ENCODE measurements around the gene ABHD12B.
A peak's percentile ranks its signal among the peaks of the same experiment; 100 is the strongest.

ABHD12B gene

DNA sequence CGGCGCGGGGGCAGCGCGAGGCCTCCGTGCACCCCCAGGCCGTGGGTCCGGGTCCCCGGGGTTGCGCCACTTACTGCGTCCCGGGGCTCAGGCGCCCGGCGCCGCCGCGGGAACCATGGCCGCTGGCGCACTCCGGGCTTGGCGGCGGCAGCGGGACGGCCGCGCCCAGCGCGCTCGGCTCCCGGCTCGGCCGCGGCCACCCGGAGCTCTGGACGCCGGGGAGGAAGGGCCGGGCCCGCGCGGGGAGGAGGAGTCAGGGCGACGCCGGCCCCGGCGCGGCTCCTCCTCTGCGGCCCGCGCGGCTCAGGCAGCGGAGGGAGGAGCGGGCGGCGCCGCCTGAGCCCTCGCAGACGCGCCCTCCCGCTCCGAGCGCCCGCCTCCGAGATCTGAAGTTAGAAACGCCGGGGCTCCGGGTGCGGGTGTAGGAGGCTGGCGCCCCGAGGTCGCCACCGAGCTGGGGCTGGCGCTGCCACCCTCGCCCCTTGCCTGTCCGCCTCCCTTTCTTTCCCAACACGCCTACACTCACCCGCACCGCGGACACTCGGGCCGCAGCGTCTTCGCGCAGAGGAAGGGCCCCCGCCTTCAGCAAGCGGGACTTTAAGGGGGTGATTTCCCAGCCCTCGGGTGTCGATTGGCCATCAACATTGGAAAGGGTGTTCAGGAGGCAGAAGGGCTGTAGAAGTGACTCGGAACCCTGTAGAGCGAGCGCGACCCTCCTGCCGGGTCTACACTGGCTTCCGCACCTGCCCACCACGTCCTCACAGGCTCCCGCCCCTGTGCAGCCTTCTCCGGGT lies 40.7 kb upstream of the ABHD12B start, which contains the start of gene NIN:
Gene NIN (minus strand): TSS at position 231 of the 794 bp plus-strand sequence. CDS start 9,106 bp downstream, outside the sequence.
- H3K27me3 ChIP-seq (ENCODE audit: control insufficient read depth, insufficient read depth, low read length), result peaks cover 81% of the 10 kb centered on the region
- peaks cover 28% of the 10 kb centered on the region for H3K4me1 ChIP-seq (ENCODE audit: control insufficient read depth, insufficient read depth, low read length)
- H3K36me3 ChIP-seq (ENCODE audit: control insufficient read depth, insufficient read depth, low read length), result no peaks in the 10 kb centered on the region
- H3K9me3 ChIP-seq (ENCODE audit: control insufficient read depth, insufficient read depth, low read length), result no peaks in the 10 kb centered on the region
- peak within 1 kb of the TSS; percentile 60; the same call in 1 of the 2 replicates for H3K9ac ChIP-seq (ENCODE audit: low read depth, low read length)
- H3K4me3 ChIP-seq (ENCODE audit: low read depth, low read length), result peak within 1 kb of the TSS; percentile 76
- peak within 1 kb of the TSS; percentile 79 for H3K27ac ChIP-seq (ENCODE audit: low read depth, low read length)

GRCh38 chr14:50831726-50832168 lies 40.1 kb upstream of the ABHD12B start:
- peaks cover 28% of the 10 kb centered on the region for H3K4me1 ChIP-seq (ENCODE audit: control insufficient read depth, insufficient read depth, low read length)
- peak overlapping the region; percentile 76 for H3K4me3 ChIP-seq (ENCODE audit: low read depth, low read length)
- H3K27ac ChIP-seq (ENCODE audit: low read depth, low read length), result no peak overlapping the region
- H3K9me3 ChIP-seq (ENCODE audit: control insufficient read depth, insufficient read depth, low read length), result no peaks in the 10 kb centered on the region
- 0 out of 2 replicates have a peak overlapping the region, but pooled peaks have one; percentile 6 for H3K9ac ChIP-seq (ENCODE audit: low read depth, low read length)
- H3K27me3 ChIP-seq (ENCODE audit: control insufficient read depth, insufficient read depth, low read length), result peaks cover 75% of the 10 kb centered on the region
- no peaks in the 10 kb centered on the region for H3K36me3 ChIP-seq (ENCODE audit: control insufficient read depth, insufficient read depth, low read length)

DNA sequence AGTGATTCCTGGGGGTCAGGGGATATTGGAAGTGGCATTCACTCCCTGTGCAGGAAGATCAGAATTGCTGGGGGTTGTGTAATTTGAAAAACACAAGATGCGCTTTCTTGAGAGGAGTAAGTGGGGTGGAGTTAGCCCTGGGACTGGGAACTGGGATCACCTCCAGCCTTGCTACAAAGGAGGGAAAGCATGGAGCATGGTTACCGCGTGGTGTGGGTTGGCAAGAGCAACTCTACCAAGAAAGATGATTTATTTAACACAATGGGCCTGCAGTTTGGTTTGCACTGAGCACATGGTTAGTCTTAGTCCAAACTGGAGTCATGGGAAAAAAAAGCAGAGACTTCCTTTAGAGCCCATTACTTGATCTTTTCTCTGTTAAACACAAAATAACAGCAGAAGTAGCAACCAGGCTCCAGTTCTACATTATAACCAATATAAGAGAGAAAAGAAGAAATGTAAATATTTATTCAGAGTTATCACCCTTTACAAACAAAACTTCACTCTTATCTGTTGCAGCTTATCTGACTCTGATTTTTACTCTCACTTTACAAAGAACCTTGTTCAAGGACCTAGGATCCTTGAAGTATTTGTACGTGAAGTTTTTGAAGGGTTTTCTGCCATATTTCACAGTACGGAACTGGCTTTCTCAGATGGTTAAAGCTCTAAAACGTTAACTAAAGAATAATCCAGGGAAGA lies 38.8 kb upstream of the ABHD12B start:
- H3K9ac ChIP-seq (ENCODE audit: low read depth, low read length), result no peak overlapping the region

GRCh38 chr14:50834802-50835276 lies 37.0 kb upstream of the ABHD12B start:
- Histone ChIP-seq H3K9me3 (ENCODE audit: control insufficient read depth, insufficient read depth, low read length) (no peaks in the 10 kb centered on the region), H3K27ac (ENCODE audit: low read depth, low read length) (no peak overlapping the region), H3K4me1 (ENCODE audit: control insufficient read depth, insufficient read depth, low read length) (peaks cover 12% of the 10 kb centered on the region)

More for the DNA sequence above, 38.8 kb upstream of the ABHD12B start:
- peaks cover 28% of the 10 kb centered on the region for H3K4me1 ChIP-seq (ENCODE audit: control insufficient read depth, insufficient read depth, low read length)
- peaks cover 62% of the 10 kb centered on the region for H3K27me3 ChIP-seq (ENCODE audit: control insufficient read depth, insufficient read depth, low read length)
- H3K27ac ChIP-seq (ENCODE audit: low read depth, low read length), result no peak overlapping the region
- no peak overlapping the region for H3K4me3 ChIP-seq (ENCODE audit: low read depth, low read length)
- no peaks in the 10 kb centered on the region for H3K9me3 ChIP-seq (ENCODE audit: control insufficient read depth, insufficient read depth, low read length)
- no peaks in the 10 kb centered on the region for H3K36me3 ChIP-seq (ENCODE audit: control insufficient read depth, insufficient read depth, low read length)

DNA sequence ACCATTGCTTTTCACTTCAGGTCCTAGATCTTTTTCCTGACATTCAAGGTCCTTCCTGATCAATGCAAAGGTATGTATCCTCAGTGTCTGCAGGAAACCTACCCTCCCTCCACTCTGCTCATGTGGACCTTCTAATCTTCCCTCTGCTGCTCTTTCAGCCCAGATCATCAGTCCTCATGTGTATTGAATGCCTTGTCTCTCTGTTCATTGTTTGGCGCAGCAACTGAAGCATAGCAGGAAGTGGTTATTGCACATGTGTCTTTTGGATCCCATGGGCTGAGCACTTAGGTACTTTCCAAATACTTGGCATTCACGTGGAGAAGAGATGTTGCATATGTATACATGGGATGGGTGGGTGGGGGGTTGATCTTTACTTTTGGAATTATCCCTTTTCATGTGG lies 36.6 kb upstream of the ABHD12B start:
- Histone ChIP-seq H3K36me3 (ENCODE audit: control insufficient read depth, insufficient read depth, low read length) (no peaks in the 10 kb centered on the region), H3K9ac (ENCODE audit: low read depth, low read length) (no peak overlapping the region), H3K27me3 (ENCODE audit: control insufficient read depth, insufficient read depth, low read length) (peaks cover 42% of the 10 kb centered on the region), H3K9me3 (ENCODE audit: control insufficient read depth, insufficient read depth, low read length) (no peaks in the 10 kb centered on the region), H3K27ac (ENCODE audit: low read depth, low read length) (no peak overlapping the region), H3K4me3 (ENCODE audit: low read depth, low read length) (no peak overlapping the region), H3K4me1 (ENCODE audit: control insufficient read depth, insufficient read depth, low read length) (peaks cover 12% of the 10 kb centered on the region)

More at GRCh38 chr14:50834802-50835276, 37.0 kb upstream of the ABHD12B start:
- Histone ChIP-seq H3K36me3 (ENCODE audit: control insufficient read depth, insufficient read depth, low read length) (no peaks in the 10 kb centered on the region), H3K4me3 (ENCODE audit: low read depth, low read length) (no peak overlapping the region), H3K9ac (ENCODE audit: low read depth, low read length) (no peak overlapping the region), H3K27me3 (ENCODE audit: control insufficient read depth, insufficient read depth, low read length) (peaks cover 45% of the 10 kb centered on the region)

DNA sequence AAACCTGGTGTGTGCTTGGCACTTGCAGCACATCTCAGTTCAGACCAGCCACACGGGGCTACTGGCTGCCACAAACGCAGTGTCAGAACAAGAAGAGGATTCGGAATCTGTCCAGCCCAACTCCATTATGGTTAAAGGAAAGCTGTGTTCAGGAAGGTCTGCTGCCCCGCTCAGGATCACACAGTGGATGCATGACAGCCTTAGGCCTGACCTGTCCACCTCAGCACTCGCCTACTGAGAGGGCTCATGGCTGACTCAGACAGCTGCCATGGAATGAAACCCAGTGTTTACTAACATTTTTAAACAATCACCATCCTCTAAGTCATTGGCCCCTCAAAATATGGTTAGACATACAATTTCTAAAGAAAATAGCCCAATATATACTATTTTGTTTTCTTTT lies 35.3 kb upstream of the ABHD12B start:
- H3K36me3 ChIP-seq (ENCODE audit: control insufficient read depth, insufficient read depth, low read length), result no peaks in the 10 kb centered on the region
- no peak overlapping the region for H3K27ac ChIP-seq (ENCODE audit: low read depth, low read length)
- H3K27me3 ChIP-seq (ENCODE audit: control insufficient read depth, insufficient read depth, low read length), result peaks cover 39% of the 10 kb centered on the region
- H3K9ac ChIP-seq (ENCODE audit: low read depth, low read length), result no peak overlapping the region
- no peak overlapping the region for H3K4me3 ChIP-seq (ENCODE audit: low read depth, low read length)
- H3K4me1 ChIP-seq (ENCODE audit: control insufficient read depth, insufficient read depth, low read length), result peaks cover 11% of the 10 kb centered on the region
- no peaks in the 10 kb centered on the region for H3K9me3 ChIP-seq (ENCODE audit: control insufficient read depth, insufficient read depth, low read length)

DNA sequence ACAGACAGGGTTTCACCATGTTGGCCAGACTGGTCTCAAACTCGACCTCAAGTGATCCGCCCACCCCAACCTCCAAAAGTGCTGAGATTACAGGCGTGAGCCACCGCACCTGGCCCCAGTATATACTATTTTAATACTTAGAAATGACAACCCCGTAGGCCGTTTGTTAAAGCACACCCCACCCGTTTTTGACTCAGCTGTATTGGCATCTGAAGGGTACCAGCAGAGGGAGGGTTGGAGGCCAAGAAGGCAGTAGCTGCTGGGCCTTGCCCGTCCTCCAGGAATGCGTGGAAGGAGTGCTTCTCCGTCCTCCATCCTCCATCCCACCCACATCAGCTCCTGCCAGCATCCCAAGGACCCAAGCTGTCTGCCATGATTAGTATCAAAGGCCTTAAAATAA lies 34.6 kb upstream of the ABHD12B start:
- peaks cover 31% of the 10 kb centered on the region for H3K27me3 ChIP-seq (ENCODE audit: control insufficient read depth, insufficient read depth, low read length)
- H3K36me3 ChIP-seq (ENCODE audit: control insufficient read depth, insufficient read depth, low read length), result no peaks in the 10 kb centered on the region
- H3K9ac ChIP-seq (ENCODE audit: low read depth, low read length), result no peak overlapping the region
- H3K4me1 ChIP-seq (ENCODE audit: control insufficient read depth, insufficient read depth, low read length), result peaks cover 4% of the 10 kb centered on the region; the same call in 1 of the 2 replicates
- H3K9me3 ChIP-seq (ENCODE audit: control insufficient read depth, insufficient read depth, low read length), result no peaks in the 10 kb centered on the region
- no peak overlapping the region for H3K4me3 ChIP-seq (ENCODE audit: low read depth, low read length)
- H3K27ac ChIP-seq (ENCODE audit: low read depth, low read length), result no peak overlapping the region

DNA sequence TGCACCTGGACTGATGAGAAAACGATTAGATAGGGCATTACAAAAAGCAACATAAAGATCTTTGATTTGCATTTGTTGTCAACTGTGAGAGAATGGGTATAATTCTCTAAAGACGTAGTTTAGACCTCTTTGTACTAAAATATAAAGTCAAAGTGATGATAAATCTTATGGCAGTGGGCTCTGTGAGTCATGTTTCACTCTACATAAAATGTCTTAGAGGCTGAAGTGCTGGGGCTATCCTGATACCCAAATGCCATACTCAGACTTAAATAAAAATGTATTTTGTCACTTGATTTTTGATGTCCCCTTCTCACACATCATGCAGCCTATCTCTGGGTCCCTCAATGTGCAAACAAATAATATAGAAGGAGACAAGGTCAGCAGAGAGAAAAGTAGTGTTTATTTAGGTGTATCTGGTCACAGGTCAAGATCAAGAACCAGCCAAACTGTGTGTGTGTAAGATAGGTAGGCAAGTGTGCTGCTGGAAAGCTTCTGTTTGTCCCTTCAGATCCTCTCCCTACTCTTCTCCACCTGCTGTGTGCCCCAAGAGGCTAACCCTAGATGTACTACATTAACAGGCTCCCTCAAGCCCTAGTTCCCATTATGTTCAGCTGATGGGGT lies 33.9 kb upstream of the ABHD12B start:
- H3K36me3 ChIP-seq (ENCODE audit: control insufficient read depth, insufficient read depth, low read length), result no peaks in the 10 kb centered on the region

GRCh38 chr14:50839048-50839447 lies 32.8 kb upstream of the ABHD12B start:
- H3K27ac ChIP-seq (ENCODE audit: low read depth, low read length), result no peak overlapping the region
- H3K9ac ChIP-seq (ENCODE audit: low read depth, low read length), result no peak overlapping the region
- no peak overlapping the region for H3K4me3 ChIP-seq (ENCODE audit: low read depth, low read length)
- H3K9me3 ChIP-seq (ENCODE audit: control insufficient read depth, insufficient read depth, low read length), result no peaks in the 10 kb centered on the region
- H3K36me3 ChIP-seq (ENCODE audit: control insufficient read depth, insufficient read depth, low read length), result no peaks in the 10 kb centered on the region
- H3K27me3 ChIP-seq (ENCODE audit: control insufficient read depth, insufficient read depth, low read length), result peaks cover 13% of the 10 kb centered on the region
- no peaks in the 10 kb centered on the region for H3K4me1 ChIP-seq (ENCODE audit: control insufficient read depth, insufficient read depth, low read length)

More for the DNA sequence above, 33.9 kb upstream of the ABHD12B start:
- H3K27ac ChIP-seq (ENCODE audit: low read depth, low read length), result no peak overlapping the region
- no peak overlapping the region for H3K9ac ChIP-seq (ENCODE audit: low read depth, low read length)
- H3K4me1 ChIP-seq (ENCODE audit: control insufficient read depth, insufficient read depth, low read length), result no peaks in the 10 kb centered on the region
- no peak overlapping the region for H3K4me3 ChIP-seq (ENCODE audit: low read depth, low read length)
- H3K27me3 ChIP-seq (ENCODE audit: control insufficient read depth, insufficient read depth, low read length), result peaks cover 24% of the 10 kb centered on the region
- H3K9me3 ChIP-seq (ENCODE audit: control insufficient read depth, insufficient read depth, low read length), result no peaks in the 10 kb centered on the region

DNA sequence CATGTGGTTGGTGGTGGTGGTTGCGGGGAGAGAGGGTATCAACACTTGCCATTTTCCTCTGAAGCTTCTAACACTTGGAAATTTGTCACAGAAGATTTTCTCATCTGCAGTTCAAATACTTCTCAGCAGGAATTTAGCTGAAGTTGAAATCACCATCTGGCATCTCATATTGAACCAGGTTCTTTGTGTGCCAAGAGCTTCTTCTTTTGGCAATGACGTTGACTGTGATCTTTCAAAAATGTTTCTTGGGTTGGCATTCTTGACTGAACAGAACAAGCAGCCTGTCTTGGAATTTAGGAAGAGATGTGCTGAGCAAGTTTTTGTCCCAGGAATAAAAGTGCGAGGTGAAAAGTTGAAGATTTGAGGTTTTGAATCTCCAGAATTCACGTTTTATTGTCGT lies 32.2 kb upstream of the ABHD12B start:
- no peak overlapping the region for H3K4me3 ChIP-seq (ENCODE audit: low read depth, low read length)
- peaks cover 7% of the 10 kb centered on the region for H3K27me3 ChIP-seq (ENCODE audit: control insufficient read depth, insufficient read depth, low read length)
- no peak overlapping the region for H3K9ac ChIP-seq (ENCODE audit: low read depth, low read length)
- H3K36me3 ChIP-seq (ENCODE audit: control insufficient read depth, insufficient read depth, low read length), result no peaks in the 10 kb centered on the region
- no peak overlapping the region for H3K27ac ChIP-seq (ENCODE audit: low read depth, low read length)
- no peaks in the 10 kb centered on the region for H3K9me3 ChIP-seq (ENCODE audit: control insufficient read depth, insufficient read depth, low read length)
- H3K4me1 ChIP-seq (ENCODE audit: control insufficient read depth, insufficient read depth, low read length), result no peaks in the 10 kb centered on the region
